Stimulated activated CD4-positive, alpha-beta T cell treated with anti-CD3 and anti-CD28 coated beads, Interleukin-12 subunit alpha, Interleukin-12 subunit beta, amount 100 ng/mL, for 24 hours (primary cell): ENCODE results near the gene RBBP8.
"Not testable (repeated sequence)": the region's sequence is repeated elsewhere in the genome, so short reads cannot be mapped to it uniquely, and the experiment has no call there.

ENCODE experiments used
- DNase-seq, 2 experiments: peaks; one replicate each; pipeline ENCODE4 v3.0.0-alpha.2; 2020; ENCODE audit warnings: low read depth in 2 of 2

RBBP8 gene

DNA sequence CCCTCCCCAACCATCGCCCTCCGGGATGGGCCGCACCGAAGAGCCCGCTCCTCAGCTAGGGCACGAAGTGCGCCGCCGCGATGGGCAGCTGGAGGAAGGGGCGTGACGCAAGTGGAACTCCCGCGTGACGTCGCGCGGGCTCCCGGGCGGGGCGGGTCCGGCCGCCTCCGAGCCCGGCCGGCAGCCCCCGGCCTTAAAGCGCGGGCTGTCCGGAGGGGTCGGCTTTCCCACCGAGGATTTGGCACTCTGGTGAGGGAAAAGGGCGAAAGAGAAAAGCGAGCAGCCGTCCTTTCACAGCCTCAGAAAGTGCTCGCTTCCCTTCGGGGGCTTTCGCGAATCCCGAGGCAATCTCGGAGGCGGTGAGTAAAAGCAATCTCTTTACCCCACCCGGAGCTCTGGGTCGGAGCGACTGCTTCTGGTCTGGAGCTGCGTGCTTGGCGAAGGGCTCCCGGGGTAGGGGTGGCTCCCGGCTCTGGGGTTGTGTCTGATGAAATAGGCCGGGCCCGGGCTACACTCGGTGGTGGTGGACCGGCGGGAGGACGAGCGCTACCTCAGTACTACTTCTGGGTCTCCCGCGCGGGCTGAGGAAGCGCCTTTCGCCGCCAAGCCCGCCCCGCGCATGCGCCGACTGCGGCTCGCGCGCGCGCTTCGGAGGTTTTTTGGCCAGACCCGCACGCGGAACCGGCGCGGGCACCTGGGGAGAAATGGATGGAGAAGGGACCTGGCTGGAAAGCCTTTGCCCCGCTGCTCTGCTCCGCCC is at the start of gene RBBP8:
Gene RBBP8, plus strand, starts transcription at position 123 of the 760 bp plus-strand sequence. CDS start 3,524 bp downstream, outside the sequence.
- peak; percentile 69 to 75 for DNase-seq

DNA sequence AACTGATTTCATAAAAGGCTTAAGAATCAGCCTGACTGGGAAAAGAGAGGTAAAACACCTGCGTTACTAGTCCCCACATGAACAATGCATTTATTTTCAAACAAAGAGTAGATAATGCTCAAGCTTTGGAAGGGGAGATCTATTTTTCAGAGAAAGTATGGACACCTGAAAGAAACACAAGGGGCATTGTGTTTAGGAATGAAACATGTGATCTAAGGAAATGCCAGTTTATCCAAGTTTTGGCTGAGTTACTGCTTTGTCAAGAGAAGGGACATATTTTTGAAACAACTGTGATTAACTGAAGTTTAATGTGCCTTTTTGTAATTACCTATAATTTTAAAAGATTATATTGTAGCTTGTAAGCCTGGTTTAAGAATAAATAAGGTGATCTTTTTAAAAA is 49.3 kb upstream of the RBBP8 start:
- DNase-seq: no peak

GRCh38 chr18:22885694-22886093 is 47.4 kb upstream of the RBBP8 start:
- not testable (repeated sequence) for DNase-seq

- no peak for DNase-seq
Measured at GRCh38 chr18:22899421-22899820, 33.7 kb upstream of the RBBP8 start.

DNA sequence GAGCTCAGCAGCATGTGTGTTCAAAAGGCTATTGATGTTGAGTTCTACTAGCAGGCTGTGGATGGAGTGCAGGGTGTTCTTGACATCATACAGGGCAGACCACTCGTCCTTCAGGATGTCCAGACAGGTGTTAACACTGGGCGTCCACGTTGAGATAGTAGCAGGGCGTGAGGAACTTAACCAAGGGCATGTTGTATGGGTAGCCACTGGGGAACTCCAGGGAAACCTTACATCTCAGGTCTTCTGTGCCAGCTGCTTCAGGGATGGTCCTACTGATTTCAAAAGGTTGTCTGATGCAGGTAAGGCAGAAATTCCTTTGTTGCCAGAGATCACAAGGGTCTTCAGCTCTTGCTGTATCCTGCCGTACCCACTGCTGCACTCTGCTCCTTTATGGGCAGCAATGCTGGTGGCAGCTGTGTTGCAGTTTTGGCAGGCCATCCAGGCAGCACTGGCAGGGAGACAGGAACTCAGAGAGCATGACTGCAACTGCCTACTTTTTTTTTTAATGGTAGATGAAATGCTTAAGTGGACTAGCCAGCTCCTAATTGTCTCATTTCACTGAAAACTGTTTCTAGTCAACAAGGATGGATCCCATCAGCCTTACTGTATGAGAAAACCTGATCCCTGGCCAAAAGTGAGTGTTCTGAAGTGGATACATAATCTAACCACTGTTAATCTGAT is 32.4 kb upstream of the RBBP8 start:
- DNase-seq: no peak

DNA sequence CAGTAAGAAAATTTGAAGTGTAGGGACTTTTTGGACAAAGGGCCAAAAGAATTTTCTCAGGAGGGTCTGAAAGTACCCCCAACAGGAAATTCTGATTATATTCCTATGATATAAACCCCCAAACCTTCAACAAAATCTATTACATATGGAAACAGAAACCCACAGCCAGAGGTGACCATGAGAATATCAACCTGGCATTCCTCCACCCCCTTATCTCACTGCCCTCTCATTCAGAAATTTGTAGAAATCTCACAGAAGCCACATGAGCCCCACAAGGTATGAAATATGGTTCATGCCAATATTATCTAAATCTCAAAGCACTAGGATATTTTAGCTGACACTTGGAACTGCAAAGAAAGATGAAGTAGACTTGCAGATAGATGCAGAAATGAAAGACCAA is 31.0 kb upstream of the RBBP8 start:
- no peak for DNase-seq

DNA sequence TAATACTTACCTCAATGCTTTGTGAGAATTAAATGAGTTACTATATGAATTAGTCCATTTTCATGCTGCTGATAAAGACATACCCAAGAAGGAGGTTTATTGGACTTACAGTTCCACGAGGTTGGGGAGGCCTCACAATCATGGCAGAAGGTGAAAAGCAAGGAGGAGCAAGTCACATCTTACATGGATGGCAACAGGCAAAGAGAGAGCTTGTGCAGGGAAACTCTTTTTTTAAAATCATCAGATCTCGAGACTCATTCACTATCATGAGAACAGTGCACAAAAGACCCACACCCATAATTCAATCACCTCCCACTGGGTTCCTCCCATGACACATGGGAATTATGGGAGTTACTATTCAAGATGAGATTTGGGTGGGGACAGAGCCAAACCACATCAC is 29.9 kb upstream of the RBBP8 start:
- not testable (repeated sequence) for DNase-seq

- no peak for DNase-seq
Measured at GRCh38 chr18:22912149-22912548, 21.0 kb upstream of the RBBP8 start.

DNA sequence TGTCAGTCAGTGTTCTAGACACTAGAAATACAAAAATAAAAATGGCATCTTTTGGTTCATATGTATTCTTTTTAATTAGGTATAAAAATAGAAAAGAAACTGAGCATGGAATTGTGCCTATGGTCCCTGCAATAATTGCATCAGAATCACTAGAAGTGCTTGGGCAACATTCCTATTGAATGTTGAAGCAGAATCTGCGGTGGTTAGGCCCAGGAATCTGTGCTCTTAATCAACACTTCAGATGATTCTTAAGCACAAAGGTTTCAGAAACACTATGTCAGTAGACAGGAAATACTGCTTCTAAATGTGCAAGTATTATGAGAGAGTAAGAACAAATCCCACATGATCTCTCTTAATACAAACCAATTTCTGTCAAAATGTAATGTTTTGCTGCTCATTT is 20.3 kb upstream of the RBBP8 start:
- DNase-seq: no peak

DNA sequence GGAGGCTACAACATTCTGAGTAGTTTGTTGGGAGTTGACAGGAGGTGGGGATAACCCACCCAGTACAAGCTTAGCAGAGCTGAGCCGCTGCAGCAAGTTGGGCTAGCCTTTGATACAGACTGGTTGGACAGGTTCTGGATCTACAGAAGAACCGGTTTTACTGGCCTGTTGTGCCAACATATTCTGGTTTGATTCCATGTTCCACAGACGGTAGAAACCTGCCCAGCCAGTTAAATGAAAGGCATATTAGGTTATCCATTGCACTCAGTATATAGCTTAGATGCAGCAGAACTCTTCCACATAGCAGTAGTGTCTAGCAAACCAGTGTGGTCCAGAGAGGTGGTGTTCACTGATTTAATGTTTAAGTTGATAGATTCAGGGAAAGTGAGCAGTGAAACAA is 19.3 kb upstream of the RBBP8 start:
- no peak for DNase-seq

DNA sequence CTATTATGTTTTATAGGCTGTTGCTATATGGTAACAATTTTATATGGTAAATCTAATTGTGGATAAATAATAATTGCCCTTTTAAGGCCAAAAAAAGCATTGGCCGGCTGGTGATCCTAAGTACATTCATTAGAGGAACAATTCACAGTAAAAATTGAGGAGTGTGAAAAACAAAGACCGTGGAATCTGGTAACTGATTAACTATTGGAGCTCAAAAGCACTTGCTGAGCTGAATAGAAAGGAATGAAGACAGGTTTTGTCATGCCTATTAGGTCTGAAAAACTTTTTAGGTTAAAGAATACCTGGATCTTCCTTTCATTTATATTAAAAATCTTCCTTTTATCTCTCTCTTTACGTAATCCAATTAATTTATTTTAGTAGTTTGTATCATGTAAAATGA is 18.5 kb upstream of the RBBP8 start:
- no peak for DNase-seq

DNA sequence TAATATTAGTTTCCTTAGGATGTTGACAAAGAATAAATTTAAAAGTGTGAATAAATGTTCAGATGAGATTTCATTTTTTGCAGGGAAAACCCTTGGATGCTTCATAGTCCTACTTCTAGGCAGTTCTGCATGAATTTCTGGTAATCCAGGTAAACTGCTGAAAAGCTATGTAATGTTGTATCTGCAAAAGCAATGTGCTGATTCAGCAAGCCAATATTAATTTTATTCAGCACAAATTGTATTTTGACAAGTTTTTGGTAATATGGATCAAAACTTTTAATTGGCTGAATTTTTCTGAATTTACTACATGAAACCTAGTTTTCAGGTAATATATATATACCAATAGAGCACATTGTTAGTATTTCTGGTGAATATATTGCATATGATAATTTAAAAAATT is 17.8 kb upstream of the RBBP8 start:
- no peak for DNase-seq

DNA sequence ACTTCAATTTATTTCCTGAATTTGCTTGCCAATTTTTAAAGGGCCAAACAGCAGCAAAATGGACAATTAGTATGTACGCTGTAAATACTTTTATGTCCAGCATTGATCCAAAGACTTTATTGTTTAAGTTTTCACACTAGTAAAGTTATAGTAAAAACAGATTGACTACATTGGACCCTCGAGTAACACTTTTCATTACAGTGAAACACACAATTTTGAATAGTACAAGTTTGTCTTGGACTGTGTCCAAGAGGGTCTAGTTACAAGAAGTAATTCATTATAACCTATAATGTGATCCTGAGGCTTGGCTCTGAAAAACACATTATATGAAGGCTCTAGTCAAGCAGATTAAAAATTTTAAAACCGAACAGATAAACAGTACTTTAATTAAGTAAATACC is 11.4 kb upstream of the RBBP8 start:
- DNase-seq: no peak

DNA sequence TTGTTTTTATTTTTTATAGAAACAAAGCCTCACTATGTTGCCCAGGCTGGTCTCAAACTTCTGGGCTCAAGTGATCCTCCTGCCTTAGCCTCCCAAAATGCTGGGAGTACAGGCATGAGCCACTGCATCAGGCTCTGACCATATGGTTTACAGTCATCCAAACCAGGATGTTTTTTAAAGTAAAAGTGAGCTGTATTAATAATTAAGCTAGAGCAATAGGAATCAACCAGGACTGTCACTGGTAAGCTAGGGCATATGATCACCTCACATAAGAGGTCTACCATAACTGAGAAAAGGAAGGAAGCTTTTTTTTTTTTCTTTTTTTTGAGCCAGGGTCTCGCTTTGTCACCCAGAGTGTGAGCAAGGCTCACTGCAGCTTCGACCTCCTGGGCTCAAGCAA is 8.5 kb upstream of the RBBP8 start:
- DNase-seq: no peak

DNA sequence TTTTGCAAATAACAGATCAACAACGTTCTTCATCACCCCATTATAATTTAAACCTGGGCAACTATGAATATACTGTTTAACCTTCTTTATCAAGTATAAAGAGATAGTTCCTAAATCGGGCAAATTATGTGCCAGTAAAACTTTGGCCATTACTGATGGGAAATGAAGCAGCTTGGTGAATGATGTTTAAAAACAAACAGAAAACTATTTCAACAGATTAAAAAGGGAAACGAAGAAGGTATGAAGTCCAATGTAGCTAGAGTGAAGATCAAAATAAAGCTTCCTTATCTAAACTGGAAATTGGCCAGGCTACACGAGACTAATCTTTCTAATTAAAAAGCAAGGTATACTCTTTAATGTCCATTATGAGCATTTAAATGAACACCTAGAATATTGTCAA is 6.7 kb upstream of the RBBP8 start:
- DNase-seq: no peak

DNA sequence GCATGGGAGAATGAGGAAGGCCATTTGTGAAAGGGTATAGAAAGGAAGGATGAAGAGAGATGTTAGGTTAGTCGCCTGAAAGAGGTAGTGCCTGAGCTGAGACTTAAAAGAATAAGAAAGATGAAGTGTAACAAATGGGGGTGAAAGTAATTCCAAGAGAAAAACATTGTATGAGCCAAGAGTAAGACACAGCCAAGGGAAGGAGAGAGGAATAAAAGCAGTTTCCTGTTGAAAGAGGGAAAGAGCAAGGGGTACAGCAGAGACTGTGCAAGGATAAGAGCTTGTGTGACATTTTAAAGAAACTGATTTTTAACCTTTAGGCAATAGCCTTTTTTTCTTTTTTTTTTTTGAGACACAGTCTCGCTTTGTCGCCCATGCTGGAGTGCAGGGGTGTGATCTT is 4.8 kb upstream of the RBBP8 start:
- no peak for DNase-seq

DNA sequence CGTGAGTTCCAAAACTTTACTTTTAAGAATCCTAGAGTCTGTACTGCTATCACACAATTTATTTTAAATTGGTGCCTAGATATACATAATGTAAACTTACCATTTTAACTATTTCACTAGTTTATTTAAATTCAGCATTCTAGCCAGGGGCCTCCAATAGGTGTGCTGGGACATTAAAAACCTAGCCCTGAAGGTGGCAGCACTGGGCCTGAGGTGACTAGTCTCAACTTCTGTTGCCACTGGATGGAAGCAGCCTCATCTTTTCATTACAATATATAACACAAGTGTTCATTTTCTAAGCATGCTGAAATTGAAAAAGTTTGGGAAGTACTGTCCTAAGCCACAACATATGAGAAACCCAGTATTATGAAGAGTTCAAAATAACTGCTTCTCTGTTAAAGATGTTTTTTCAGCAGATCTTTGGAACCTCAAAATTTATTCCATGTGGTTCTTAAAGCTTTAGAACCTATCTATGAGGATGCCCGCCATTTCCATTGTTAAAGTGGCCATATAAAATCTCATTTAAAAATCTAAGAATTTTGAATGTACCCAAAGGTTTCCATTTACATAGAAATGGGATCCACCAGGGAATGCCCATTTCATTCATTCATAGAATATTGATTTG is 2.9 kb upstream of the RBBP8 start:
- peak; percentile 44 to 80 for DNase-seq

DNA sequence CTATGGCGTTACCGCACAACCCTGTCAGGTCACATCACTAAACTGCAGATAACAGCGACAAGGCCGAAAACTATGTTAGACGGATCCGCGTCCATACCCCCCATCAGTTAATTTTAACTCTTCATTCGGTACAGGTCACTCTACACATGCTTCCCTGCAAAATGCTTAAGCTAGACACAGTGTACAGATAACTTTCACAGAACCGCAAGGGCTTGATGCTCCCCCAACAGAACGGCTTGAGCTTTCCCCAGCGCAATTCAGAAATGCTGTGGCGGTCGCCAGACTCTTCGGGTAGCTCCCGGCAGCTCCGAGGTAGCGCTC is 283 bp upstream of the RBBP8 start:
- no peak for DNase-seq

GRCh38 chr18:22933966-22934423 is 867 bp downstream of the RBBP8 start:
- no peak for DNase-seq

DNA sequence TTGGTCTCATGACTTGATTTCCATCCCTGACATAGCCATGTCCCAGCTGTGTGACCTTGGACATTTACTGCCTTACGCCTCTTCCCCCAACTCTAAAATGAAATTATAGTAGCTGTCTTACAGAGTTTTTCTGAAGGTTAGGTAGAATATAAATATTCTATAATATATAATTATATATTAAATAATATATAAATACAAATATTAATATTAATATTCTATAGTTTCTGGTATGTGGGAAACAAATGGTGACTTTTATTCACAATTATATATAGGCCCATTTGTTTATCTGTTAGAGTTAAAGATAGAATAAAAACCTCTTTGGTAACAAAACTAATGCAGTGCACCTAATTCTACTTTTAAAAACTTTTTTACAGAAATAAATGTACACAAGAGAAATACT is 1.7 kb downstream of the RBBP8 start:
- no peak for DNase-seq

- no peak for DNase-seq
Measured at GRCh38 chr18:22935431-22935830, 2.3 kb downstream of the RBBP8 start.

- DNase-seq: no peak
Measured at GRCh38 chr18:22936515-22936914, 3.4 kb downstream of the RBBP8 start.

DNA sequence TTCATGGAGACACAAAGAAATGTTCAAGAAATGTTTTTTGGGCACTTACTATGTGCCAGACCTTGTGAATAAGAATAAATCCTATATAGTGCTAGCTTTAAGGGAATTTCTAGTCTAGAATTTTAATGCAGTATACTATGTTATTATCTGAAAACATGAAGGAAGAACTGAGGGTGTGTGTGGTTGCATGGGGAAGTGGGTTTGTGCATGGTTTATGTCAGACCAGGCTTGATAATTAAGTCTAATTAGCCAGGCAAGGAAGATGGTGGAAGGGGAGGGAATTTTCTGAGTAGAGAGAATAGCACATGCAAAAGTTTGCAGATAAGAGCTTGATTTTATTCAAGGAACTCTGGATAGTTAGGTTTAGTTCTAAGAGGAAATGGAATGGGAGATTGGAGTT is 6.5 kb downstream of the RBBP8 start:
- DNase-seq: no peak
